ENCODE data around the gene KCNK15. TPM values are rescaled to one million over a fixed set of nuclear protein-coding genes. Genes with fewer than 3 reads are reported as not detected.

The KCNK15 gene
- total and polyA plus RNA-seq, 2 donors (not counting 1 experiment from before 2014, with no cell fraction given) = 0.17 TPM; not detected in 1

DNA sequence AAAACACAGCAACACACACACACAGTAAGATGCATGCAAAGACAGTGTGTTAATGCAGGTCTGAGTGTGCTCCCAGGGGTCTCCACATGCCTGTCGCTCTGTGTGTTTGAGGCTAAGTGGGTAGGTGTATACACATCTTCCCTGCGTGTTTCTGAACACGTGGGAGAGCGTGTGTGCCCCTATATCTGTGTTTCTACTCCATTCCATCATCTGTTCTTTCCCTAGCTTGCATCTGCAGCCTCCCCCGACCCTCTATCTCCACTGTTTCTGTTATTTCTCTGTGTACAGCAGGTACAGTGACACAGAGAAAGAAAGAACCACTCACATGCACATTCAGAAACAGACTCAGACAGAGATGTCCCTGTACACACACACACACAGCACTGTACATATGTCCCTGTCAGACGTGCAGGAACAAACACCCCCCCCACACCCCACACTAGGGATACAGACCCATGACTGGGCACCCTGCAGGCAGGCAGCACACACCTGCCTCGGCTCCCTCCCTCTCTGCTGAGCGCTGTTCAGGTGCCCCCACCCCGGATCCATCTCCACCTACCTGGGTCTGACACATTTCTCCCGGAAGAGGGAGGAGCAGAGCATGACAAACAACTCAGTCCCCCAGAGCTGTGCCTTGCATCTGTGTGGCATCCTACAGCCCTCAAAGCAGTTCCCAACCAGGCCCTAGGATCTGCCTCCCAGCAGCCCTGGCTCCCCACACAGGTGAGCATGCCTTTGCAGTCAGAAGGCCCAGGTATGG, 27.6 kb downstream of the KCNK15 start:
- no peak for TF ChIP-seq EZH2 (IDR thresholded peaks at IDR 0.05; ENCODE audit: borderline replicate concordance, insufficient read depth, low read depth, low read length, poor library complexity, severe bottlenecking)
- TF ChIP-seq, protein P1, sequence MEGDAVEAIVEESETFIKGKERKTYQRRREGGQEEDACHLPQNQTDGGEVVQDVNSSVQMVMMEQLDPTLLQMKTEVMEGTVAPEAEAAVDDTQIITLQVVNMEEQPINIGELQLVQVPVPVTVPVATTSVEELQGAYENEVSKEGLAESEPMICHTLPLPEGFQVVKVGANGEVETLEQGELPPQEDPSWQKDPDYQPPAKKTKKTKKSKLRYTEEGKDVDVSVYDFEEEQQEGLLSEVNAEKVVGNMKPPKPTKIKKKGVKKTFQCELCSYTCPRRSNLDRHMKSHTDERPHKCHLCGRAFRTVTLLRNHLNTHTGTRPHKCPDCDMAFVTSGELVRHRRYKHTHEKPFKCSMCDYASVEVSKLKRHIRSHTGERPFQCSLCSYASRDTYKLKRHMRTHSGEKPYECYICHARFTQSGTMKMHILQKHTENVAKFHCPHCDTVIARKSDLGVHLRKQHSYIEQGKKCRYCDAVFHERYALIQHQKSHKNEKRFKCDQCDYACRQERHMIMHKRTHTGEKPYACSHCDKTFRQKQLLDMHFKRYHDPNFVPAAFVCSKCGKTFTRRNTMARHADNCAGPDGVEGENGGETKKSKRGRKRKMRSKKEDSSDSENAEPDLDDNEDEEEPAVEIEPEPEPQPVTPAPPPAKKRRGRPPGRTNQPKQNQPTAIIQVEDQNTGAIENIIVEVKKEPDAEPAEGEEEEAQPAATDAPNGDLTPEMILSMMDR (IDR thresholded peaks at IDR 0.05) = no peak
- intact Hi-C loops (cut with micrococcal nuclease) = no loop called here
- Histone ChIP-seq H2AFZ (ENCODE audit: insufficient read depth, low read depth, low read length, poor library complexity, severe bottlenecking) (no peak overlapping the region), H3K9me3 (ENCODE audit: control extremely low read depth in 1 of 3, control insufficient read depth in 2 of 3, insufficient read depth in 1 of 3, low read length in 2 of 3) (peaks cover 0 to 5% (median 0%) of the 10 kb centered on the region in 3 donors), H3K4me1 (ENCODE audit: control insufficient read depth in 2 of 2, insufficient read depth in 2 of 2, low read length in 2 of 2) (peaks cover 5 to 9% of the 10 kb centered on the region in 2 donors), H3K4me2 (replicated peaks; ENCODE audit: low read depth, low read length, poor library complexity, severe bottlenecking) (no peak overlapping the region), H3K27me3 (replicated peaks in 1 of 4; ENCODE audit: control extremely low read depth in 1 of 4, control insufficient read depth in 3 of 4, insufficient read depth in 4 of 4, low read length in 3 of 4) (peaks cover 0 to 5% (median 0%) of the 10 kb centered on the region in 4 experiments), H4K20me1 (ENCODE audit: control insufficient read depth, insufficient read depth, low read length, poor library complexity, severe bottlenecking) (no peaks in the 10 kb centered on the region), H3K27ac (ENCODE audit: low read length in 2 of 2) (no peak overlapping the region), H3K36me3 (replicated peaks in 1 of 2; ENCODE audit: control extremely low read depth in 1 of 2, control insufficient read depth in 1 of 2, extremely low read depth in 1 of 2, insufficient read depth in 2 of 2, low read length in 1 of 2) (no peaks in the 10 kb centered on the region), H3K4me3 (ENCODE audit: control extremely low read depth in 1 of 5, extremely low read depth in 1 of 5, insufficient read depth in 1 of 5, low read depth in 2 of 5, low read length in 4 of 5) (no peak overlapping the region), H3K9ac (ENCODE audit: low read length) (no peak overlapping the region), H3K79me2 (ENCODE audit: control insufficient read depth, insufficient read depth, low read length) (no peaks in the 10 kb centered on the region)
- DNase-seq (no peak), ATAC-seq (ENCODE audit: low read depth) (no peak)
- Mint-ChIP-seq H3K27me3 (peaks cover 14% of the 10 kb centered on the region), H3K9me3 (ENCODE audit: insufficient read depth) (no peaks in the 10 kb centered on the region), H3K4me1 (peaks cover 15% of the 10 kb centered on the region), H3K27ac (no peak overlapping the region), H3K4me3 (no peak overlapping the region)
- 66% methylated on average over 6 of the region's 10 CpGs for WGBS (ENCODE audit: insufficient coverage)
- ChIA-PET CTCF (no interaction called here), POLR2A (no interaction called here)

- peaks cover 2% of the 10 kb centered on the region for H3K9me3 Mint-ChIP-seq (ENCODE audit: insufficient read depth)
- H3K79me2 ChIP-seq (ENCODE audit: control insufficient read depth, insufficient read depth, low read length) = no peaks in the 10 kb centered on the region
- POLR2A ChIA-PET = no interaction called here
- H3K4me3 ChIP-seq (ENCODE audit: control extremely low read depth in 1 of 5, extremely low read depth in 1 of 5, insufficient read depth in 1 of 5, low read depth in 2 of 5, low read length in 4 of 5) = no peak overlapping the region
- no peaks in the 10 kb centered on the region for H3K4me1 Mint-ChIP-seq
- H3K27me3 ChIP-seq (replicated peaks in 1 of 4; ENCODE audit: control extremely low read depth in 1 of 4, control insufficient read depth in 3 of 4, insufficient read depth in 4 of 4, low read length in 3 of 4) = peaks cover 0 to 10% (median 0%) of the 10 kb centered on the region in 4 experiments
- no peaks in the 10 kb centered on the region for H3K36me3 ChIP-seq (replicated peaks in 1 of 2; ENCODE audit: control extremely low read depth in 1 of 2, control insufficient read depth in 1 of 2, extremely low read depth in 1 of 2, insufficient read depth in 2 of 2, low read length in 1 of 2)
- H2AFZ ChIP-seq (ENCODE audit: insufficient read depth, low read depth, low read length, poor library complexity, severe bottlenecking) = no peak overlapping the region
- intact Hi-C loops (cut with micrococcal nuclease) = no loop called here
- WGBS (ENCODE audit: insufficient coverage) = 46% methylated on average over 2 of the region's 7 CpGs
- no peaks in the 10 kb centered on the region for H3K9me3 ChIP-seq (ENCODE audit: control extremely low read depth in 1 of 3, control insufficient read depth in 2 of 3, insufficient read depth in 1 of 3, low read length in 2 of 3)
- H3K4me2 ChIP-seq (replicated peaks; ENCODE audit: low read depth, low read length, poor library complexity, severe bottlenecking) = no peak overlapping the region
- H3K9ac ChIP-seq (ENCODE audit: low read length) = no peak overlapping the region
- no peak overlapping the region for H3K27ac Mint-ChIP-seq
- peaks cover 22% of the 10 kb centered on the region for H3K27me3 Mint-ChIP-seq
- TF ChIP-seq, protein P1 (IDR thresholded peaks at IDR 0.05) = no peak
- TF ChIP-seq EZH2 (IDR thresholded peaks at IDR 0.05; ENCODE audit: borderline replicate concordance, insufficient read depth, low read depth, low read length, poor library complexity, severe bottlenecking) = no peak
- ATAC-seq (ENCODE audit: low read depth) (no peak), DNase-seq (no peak)
- CTCF ChIA-PET = interaction anchor here (0.8 to 2.0 kb wide), 2 partner anchors 30 to 86 kb away, joined by 3 to 7 read pairs; no protein-coding TSS in a partner anchor
- no peak overlapping the region for H3K4me3 Mint-ChIP-seq
- H4K20me1 ChIP-seq (ENCODE audit: control insufficient read depth, insufficient read depth, low read length, poor library complexity, severe bottlenecking) = no peaks in the 10 kb centered on the region
- no peaks in the 10 kb centered on the region for H3K4me1 ChIP-seq (ENCODE audit: control insufficient read depth in 2 of 2, insufficient read depth in 2 of 2, low read length in 2 of 2)
- H3K27ac ChIP-seq (ENCODE audit: low read length in 2 of 2) = no peak overlapping the region
Observed at GRCh38 chr20:44776980-44777379, 31.3 kb downstream of the KCNK15 start.
